ENCODE data around the gene RNF217.

The RNF217 gene

GRCh38 chr6:124947971-124948451 is 14.2 kb upstream of the RNF217 start:
- WGBS, 2 experiments (ENCODE audit: insufficient coverage in 2 of 2) = no CpG with 5 or more reads among the region's 2 CpGs
- H3K36me3 ChIP-seq (ENCODE audit: control insufficient read depth, insufficient read depth, low read length) = no peaks in the 10 kb centered on the region
- H3K4me1 ChIP-seq (ENCODE audit: control insufficient read depth, insufficient read depth, low read length, poor library complexity, severe bottlenecking) = no peaks in the 10 kb centered on the region
- H3K4me3 ChIP-seq (ENCODE audit: extremely low read depth, insufficient read depth, low read length, poor library complexity, severe bottlenecking) = no peak overlapping the region
- no peaks in the 10 kb centered on the region for H3K9me3 ChIP-seq (ENCODE audit: control insufficient read depth, low read length)
- no peak overlapping the region for H3K27ac ChIP-seq (ENCODE audit: low read depth, low read length, severe bottlenecking)

GRCh38 chr6:124949706-124950105 is 12.5 kb upstream of the RNF217 start:
- H3K36me3 ChIP-seq (ENCODE audit: control insufficient read depth, insufficient read depth, low read length) = no peaks in the 10 kb centered on the region
- whole genome bisulfite sequencing, 2 experiments (ENCODE audit: insufficient coverage in 2 of 2) = 90 to 96% methylated on average over 2 to 3 of the region's 3 CpGs
- no peak overlapping the region for H3K27ac ChIP-seq (ENCODE audit: low read depth, low read length, severe bottlenecking)
- H3K4me1 ChIP-seq (ENCODE audit: control insufficient read depth, insufficient read depth, low read length, poor library complexity, severe bottlenecking) = no peaks in the 10 kb centered on the region
- H3K4me3 ChIP-seq (ENCODE audit: extremely low read depth, insufficient read depth, low read length, poor library complexity, severe bottlenecking) = no peak overlapping the region
- H3K9me3 ChIP-seq (ENCODE audit: control insufficient read depth, low read length) = no peaks in the 10 kb centered on the region

- WGBS, 2 experiments (ENCODE audit: insufficient coverage in 2 of 2) = no CpG with 5 or more reads among the region's 1 CpG
Measured at GRCh38 chr6:124953808-124954207, 8.4 kb upstream of the RNF217 start.

GRCh38 chr6:124955108-124955856 is 7.0 kb upstream of the RNF217 start:
- no peaks in the 10 kb centered on the region for H3K9me3 ChIP-seq (ENCODE audit: control insufficient read depth, low read length)

More at GRCh38 chr6:124953808-124954207, 8.4 kb upstream of the RNF217 start:
- Histone ChIP-seq H3K4me3 (ENCODE audit: extremely low read depth, insufficient read depth, low read length, poor library complexity, severe bottlenecking) (no peak overlapping the region), H3K4me1 (ENCODE audit: control insufficient read depth, insufficient read depth, low read length, poor library complexity, severe bottlenecking) (no peaks in the 10 kb centered on the region), H3K27ac (ENCODE audit: low read depth, low read length, severe bottlenecking) (no peak overlapping the region), H3K9me3 (ENCODE audit: control insufficient read depth, low read length) (no peaks in the 10 kb centered on the region), H3K36me3 (ENCODE audit: control insufficient read depth, insufficient read depth, low read length) (no peaks in the 10 kb centered on the region)

GRCh38 chr6:124956018-124956417 is 6.2 kb upstream of the RNF217 start:
- 97% methylated on average over 4 to 5 of the region's 6 CpGs for WGBS, 2 experiments (ENCODE audit: insufficient coverage in 2 of 2)

More at GRCh38 chr6:124955108-124955856, 7.0 kb upstream of the RNF217 start:
- no peak overlapping the region for H3K4me3 ChIP-seq (ENCODE audit: extremely low read depth, insufficient read depth, low read length, poor library complexity, severe bottlenecking)
- peaks cover 1% of the 10 kb centered on the region for H3K4me1 ChIP-seq (ENCODE audit: control insufficient read depth, insufficient read depth, low read length, poor library complexity, severe bottlenecking)
- no peak overlapping the region for H3K27ac ChIP-seq (ENCODE audit: low read depth, low read length, severe bottlenecking)
- 76 to 82% methylated on average over 6 to 7 of the region's 7 CpGs for WGBS, 2 experiments (ENCODE audit: insufficient coverage in 2 of 2)
- no peaks in the 10 kb centered on the region for H3K36me3 ChIP-seq (ENCODE audit: control insufficient read depth, insufficient read depth, low read length)

GRCh38 chr6:124958149-124958548 is 4.1 kb upstream of the RNF217 start:
- Histone ChIP-seq H3K4me3 (ENCODE audit: extremely low read depth, insufficient read depth, low read length, poor library complexity, severe bottlenecking) (no peak overlapping the region), H3K27ac (ENCODE audit: low read depth, low read length, severe bottlenecking) (no peak overlapping the region), H3K36me3 (ENCODE audit: control insufficient read depth, insufficient read depth, low read length) (no peaks in the 10 kb centered on the region), H3K4me1 (ENCODE audit: control insufficient read depth, insufficient read depth, low read length, poor library complexity, severe bottlenecking) (peaks cover 7% of the 10 kb centered on the region), H3K9me3 (ENCODE audit: control insufficient read depth, low read length) (no peaks in the 10 kb centered on the region)

More at GRCh38 chr6:124956018-124956417, 6.2 kb upstream of the RNF217 start:
- H3K9me3 ChIP-seq (ENCODE audit: control insufficient read depth, low read length) = no peaks in the 10 kb centered on the region
- H3K4me3 ChIP-seq (ENCODE audit: extremely low read depth, insufficient read depth, low read length, poor library complexity, severe bottlenecking) = no peak overlapping the region
- no peak overlapping the region for H3K27ac ChIP-seq (ENCODE audit: low read depth, low read length, severe bottlenecking)
- H3K36me3 ChIP-seq (ENCODE audit: control insufficient read depth, insufficient read depth, low read length) = no peaks in the 10 kb centered on the region
- H3K4me1 ChIP-seq (ENCODE audit: control insufficient read depth, insufficient read depth, low read length, poor library complexity, severe bottlenecking) = peaks cover 7% of the 10 kb centered on the region

- 100% methylated on average over 1 of the region's 1 CpG; no CpG with 5 or more reads in 1 of the 2 experiments for WGBS, 2 experiments (ENCODE audit: insufficient coverage in 2 of 2)
- no peak overlapping the region for H3K27ac ChIP-seq (ENCODE audit: low read depth, low read length, severe bottlenecking)
- peaks cover 7% of the 10 kb centered on the region for H3K4me1 ChIP-seq (ENCODE audit: control insufficient read depth, insufficient read depth, low read length, poor library complexity, severe bottlenecking)
- no peaks in the 10 kb centered on the region for H3K9me3 ChIP-seq (ENCODE audit: control insufficient read depth, low read length)
- H3K36me3 ChIP-seq (ENCODE audit: control insufficient read depth, insufficient read depth, low read length) = no peaks in the 10 kb centered on the region
- no peak overlapping the region for H3K4me3 ChIP-seq (ENCODE audit: extremely low read depth, insufficient read depth, low read length, poor library complexity, severe bottlenecking)
Measured at GRCh38 chr6:124958759-124959354, 3.4 kb upstream of the RNF217 start.

- no CpG with 5 or more reads among the region's 4 CpGs for WGBS, 2 experiments (ENCODE audit: insufficient coverage in 2 of 2)
- peaks cover 7% of the 10 kb centered on the region for H3K4me1 ChIP-seq (ENCODE audit: control insufficient read depth, insufficient read depth, low read length, poor library complexity, severe bottlenecking)
- peak overlapping the region; percentile 73 for H3K4me3 ChIP-seq (ENCODE audit: extremely low read depth, insufficient read depth, low read length, poor library complexity, severe bottlenecking)
Measured at GRCh38 chr6:124960757-124961463, 1.3 kb upstream of the RNF217 start.

GRCh38 chr6:124961464-124961776 is 817 bp upstream of the RNF217 start:
- Histone ChIP-seq H3K9me3 (ENCODE audit: control insufficient read depth, low read length) (no peaks in the 10 kb centered on the region), H3K27ac (ENCODE audit: low read depth, low read length, severe bottlenecking) (peak overlapping the region; percentile 64), H3K36me3 (ENCODE audit: control insufficient read depth, insufficient read depth, low read length) (no peaks in the 10 kb centered on the region), H3K4me3 (ENCODE audit: extremely low read depth, insufficient read depth, low read length, poor library complexity, severe bottlenecking) (peak overlapping the region; percentile 73), H3K4me1 (ENCODE audit: control insufficient read depth, insufficient read depth, low read length, poor library complexity, severe bottlenecking) (peaks cover 7% of the 10 kb centered on the region)
- no CpG with 5 or more reads among the region's 6 CpGs for WGBS, 2 experiments (ENCODE audit: insufficient coverage in 2 of 2)

More at GRCh38 chr6:124960757-124961463, 1.3 kb upstream of the RNF217 start:
- no peaks in the 10 kb centered on the region for H3K36me3 ChIP-seq (ENCODE audit: control insufficient read depth, insufficient read depth, low read length)
- H3K9me3 ChIP-seq (ENCODE audit: control insufficient read depth, low read length) = no peaks in the 10 kb centered on the region
- no peak overlapping the region for H3K27ac ChIP-seq (ENCODE audit: low read depth, low read length, severe bottlenecking)

- peaks cover 12% of the 10 kb centered on the region for H3K36me3 ChIP-seq (ENCODE audit: control insufficient read depth, insufficient read depth, low read length)
- no peaks in the 10 kb centered on the region for H3K9me3 ChIP-seq (ENCODE audit: control insufficient read depth, low read length)
- 1% methylated on average over 32 to 54 of the region's 65 CpGs for WGBS, 2 experiments (ENCODE audit: insufficient coverage in 2 of 2)
- H3K4me3 ChIP-seq (ENCODE audit: extremely low read depth, insufficient read depth, low read length, poor library complexity, severe bottlenecking) = peak overlapping the region; percentile 73
- peak overlapping the region; percentile 39 for H3K27ac ChIP-seq (ENCODE audit: low read depth, low read length, severe bottlenecking)
- H3K4me1 ChIP-seq (ENCODE audit: control insufficient read depth, insufficient read depth, low read length, poor library complexity, severe bottlenecking) = peaks cover 7% of the 10 kb centered on the region
Measured at GRCh38 chr6:124962639-124963415, 590 bp downstream of the RNF217 start.

Measured in mesodermal cell (in vitro differentiated cells).